Activated CD8-positive, alpha-beta memory T cell treated with anti-CD3 and anti-CD28 coated beads for 36 hours (primary cell): ENCODE measurements around the gene PDE4B. TPM values are rescaled to one million over a fixed set of nuclear protein-coding genes. Genes with fewer than 3 reads are reported as not detected.

Experiments
- CTCF ChIA-PET: fragments of 350-600 bp; sonication (Branson Sonifier 250); formaldehyde crosslinking; loops from one replicate; lab custom pipeline; 2021; ENCODE audit warnings: antibody characterized with exemption; lab: Charles Lee
- POLR2A ChIA-PET: fragments of 350-600 bp; sonication (Branson Sonifier 250); formaldehyde crosslinking; loops from one replicate; lab custom pipeline; 2021; ENCODE audit warnings: antibody characterized with exemption; lab: Charles Lee
- total RNA-seq, 2 experiments: library from RNA; stranded (reverse); gene quantifications; one replicate each; pipeline ENCODE4 v1.2.3, GENCODE V29; 2021

Gene PDE4B
- total RNA-seq, 2 experiments from 2014 or later: 32.2 to 33.8 TPM

DNA sequence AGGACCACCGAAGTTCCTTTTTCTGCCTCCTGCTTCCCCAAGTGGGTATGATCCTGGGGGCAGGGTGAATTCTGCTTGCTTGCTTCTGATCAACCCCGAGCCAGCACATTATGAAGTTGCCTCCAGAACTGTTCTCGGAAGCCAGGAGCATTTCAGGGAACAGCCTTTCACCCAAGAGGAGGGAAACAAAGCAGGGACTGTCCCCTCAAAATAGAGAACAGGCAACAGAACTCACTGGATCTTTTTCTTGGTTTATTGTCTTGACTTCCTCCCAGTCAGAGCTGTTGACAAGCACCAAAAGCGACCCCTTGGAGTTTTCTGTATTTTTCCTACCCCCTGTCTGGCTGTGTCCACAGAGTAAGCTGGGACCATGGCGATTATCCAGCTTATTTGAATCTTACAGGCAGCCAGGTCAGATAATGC is 482.9 kb downstream of the PDE4B start:
- ChIA-PET POLR2A (interaction anchor here (1.0 to 2.0 kb wide), 5 partner anchors 17 to 69 kb away, joined by 3 to 5 read pairs (median 3); no protein-coding TSS in a partner anchor), CTCF (interaction anchor here (0.8 to 3.5 kb wide), 7 partner anchors 19 to 170 kb away, joined by 3 to 11 read pairs (median 3); no protein-coding TSS in a partner anchor)

DNA sequence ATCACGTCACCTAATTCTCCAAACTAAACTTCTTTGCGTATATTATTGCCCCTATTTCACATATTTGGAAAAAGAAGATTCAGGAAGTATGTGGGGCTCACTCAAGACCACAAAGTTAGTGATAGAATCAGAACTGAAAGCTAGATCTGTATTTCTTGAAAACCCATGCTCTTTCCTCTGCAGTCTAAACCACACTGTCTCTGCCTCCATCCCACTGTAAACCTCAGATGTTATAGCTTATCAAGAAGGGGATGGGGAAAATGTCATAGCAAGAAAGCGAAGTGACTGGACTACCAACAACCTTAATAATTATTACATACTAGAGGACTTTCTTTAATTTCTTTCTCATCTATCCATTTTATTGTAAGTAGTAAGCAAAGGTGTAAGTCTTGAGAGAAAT is 483.5 kb downstream of the PDE4B start:
- CTCF ChIA-PET: interaction anchor here (0.8 to 3.5 kb wide), 6 partner anchors 19 to 170 kb away, joined by 3 to 11 read pairs (median 3); no protein-coding TSS in a partner anchor
- POLR2A ChIA-PET: interaction anchor here (1.0 to 1.6 kb wide), 3 partner anchors 18 to 69 kb away, joined by 3 to 5 read pairs (median 3); no protein-coding TSS in a partner anchor

DNA sequence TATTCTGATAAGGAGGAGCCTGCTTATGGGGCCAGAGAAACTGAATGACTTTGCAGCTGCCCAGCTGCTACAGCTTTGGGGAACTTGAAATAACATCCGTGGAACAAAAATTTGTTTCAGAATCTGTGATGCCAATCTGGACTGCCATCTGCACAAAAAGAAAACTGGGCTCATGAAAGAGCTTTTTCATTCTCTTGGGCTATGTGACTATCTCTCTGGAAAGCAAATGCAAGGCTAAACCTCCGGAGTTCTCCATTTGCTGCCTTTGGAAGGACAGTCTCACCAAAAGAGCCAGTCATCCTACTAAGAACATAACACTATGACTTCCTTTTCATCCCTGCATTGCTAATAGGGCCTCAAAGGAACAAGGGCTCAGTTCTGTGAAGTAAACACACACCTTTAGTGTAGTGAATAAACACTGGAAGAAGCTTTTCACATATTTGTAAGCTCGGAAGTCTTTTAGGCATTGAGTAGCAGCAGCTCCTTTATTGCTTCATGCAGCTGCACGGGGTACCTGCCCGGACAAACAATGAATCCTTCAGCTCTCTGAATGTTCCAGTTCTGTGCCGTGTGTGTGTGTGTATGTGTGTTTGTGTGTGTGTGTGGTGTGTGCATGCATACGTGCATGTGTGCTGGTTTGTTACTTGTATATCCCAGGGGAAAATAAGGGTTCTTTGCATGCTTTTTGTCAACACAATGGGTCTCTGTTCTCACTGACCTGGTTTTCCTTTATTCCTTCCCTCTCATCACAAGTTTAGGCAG is 485.7 kb downstream of the PDE4B start:
- ChIA-PET POLR2A (interaction anchor here (1.5 kb wide), 1 partner anchor 53 kb away, joined by 4 read pairs; no protein-coding TSS in a partner anchor), CTCF (interaction anchor here (1.4 kb wide), 1 partner anchor 167 kb away, joined by 3 read pairs; no protein-coding TSS in a partner anchor)

DNA sequence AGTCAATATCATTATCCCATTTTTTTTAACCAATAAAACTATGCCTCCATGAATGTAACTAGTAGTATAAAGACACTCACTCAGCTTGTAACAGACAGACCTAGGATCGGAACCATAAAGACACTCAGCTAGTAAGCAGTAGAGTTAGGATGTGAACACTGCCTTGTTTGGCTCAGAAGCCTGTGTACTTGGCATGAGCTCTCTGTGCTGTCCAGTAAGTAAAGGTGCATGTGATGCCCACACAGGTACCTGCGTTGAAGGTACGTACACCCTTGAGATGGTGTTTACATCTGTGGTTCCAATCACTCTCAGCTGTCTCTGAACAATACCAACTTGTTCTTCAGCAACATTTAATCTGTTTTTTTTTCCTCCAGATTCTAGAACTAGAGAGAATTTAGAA is 489.1 kb downstream of the PDE4B start:
- CTCF ChIA-PET: interaction anchor here (0.8 to 3.2 kb wide), 6 partner anchors 35 to 165 kb away, joined by 3 to 15 read pairs (median 4); no protein-coding TSS in a partner anchor

DNA sequence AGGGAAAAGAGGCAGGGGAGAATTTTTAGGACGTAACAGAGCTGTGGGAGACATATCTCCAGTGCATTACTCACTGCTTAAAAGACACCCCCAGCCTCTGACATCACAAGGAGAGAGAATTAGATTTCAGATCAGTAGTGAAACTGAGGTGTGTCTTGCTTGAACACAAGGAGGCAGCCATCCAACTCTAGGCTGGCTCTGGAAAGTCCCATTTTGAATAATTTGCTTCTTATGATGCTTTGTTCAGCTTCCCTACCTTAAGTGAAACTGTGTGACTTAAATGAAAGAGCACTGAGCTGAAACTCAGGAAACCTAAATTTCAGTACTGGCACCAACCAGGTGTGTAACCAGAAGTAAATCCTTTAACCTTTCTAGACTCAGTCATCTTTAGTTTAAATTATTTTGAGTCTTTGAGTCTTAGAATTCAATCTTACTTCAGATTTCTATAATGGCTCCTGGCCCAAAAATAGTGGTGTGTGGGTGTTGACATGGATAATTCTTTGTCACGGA is 489.7 kb downstream of the PDE4B start:
- CTCF ChIA-PET: interaction anchor here (0.5 to 3.2 kb wide), 9 partner anchors 20 to 170 kb away, joined by 3 to 15 read pairs (median 3); no protein-coding TSS in a partner anchor

More for the DNA sequence above, 489.1 kb downstream of the PDE4B start:
- POLR2A ChIA-PET: interaction anchor here (0.7 to 1.6 kb wide), 7 partner anchors 23 to 69 kb away, joined by 3 to 8 read pairs (median 4); no protein-coding TSS in a partner anchor

DNA sequence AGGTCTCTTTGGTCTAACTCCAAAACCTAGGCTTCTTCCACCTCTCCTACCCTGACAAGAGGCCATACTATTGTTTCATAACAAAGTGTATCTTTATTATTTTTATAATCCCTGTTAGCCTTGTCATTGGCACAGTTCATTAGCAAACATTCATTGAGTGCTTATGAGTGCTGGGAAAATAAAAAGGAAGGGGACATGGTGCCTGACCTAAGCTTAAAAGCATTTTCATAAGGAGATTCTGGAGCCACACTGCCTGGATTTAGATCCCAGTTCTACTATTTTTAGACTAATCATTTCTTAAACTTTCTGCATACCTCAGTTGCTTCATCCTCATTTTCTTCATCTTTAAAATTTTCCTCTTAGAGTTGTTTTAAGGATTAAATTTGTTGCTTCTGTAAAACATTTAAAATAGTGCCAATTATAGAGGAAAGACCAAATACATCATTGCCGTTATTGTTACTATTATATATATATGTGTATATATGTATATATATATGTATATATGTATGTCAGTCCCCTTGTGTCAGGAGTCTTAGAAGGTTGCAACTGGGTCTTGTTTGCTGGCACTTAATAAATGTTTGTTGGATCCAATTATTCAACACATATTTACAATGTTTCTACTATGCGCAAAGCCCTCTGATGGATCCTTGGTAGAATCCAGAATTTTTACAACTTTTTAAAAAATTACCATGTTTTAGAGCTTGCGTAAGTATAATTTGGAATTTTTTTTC is 490.4 kb downstream of the PDE4B start:
- CTCF ChIA-PET: interaction anchor here (0.5 to 3.2 kb wide), 6 partner anchors 19 to 169 kb away, joined by 3 to 15 read pairs (median 3); no protein-coding TSS in a partner anchor
- POLR2A ChIA-PET: interaction anchor here (0.6 to 1.6 kb wide), 9 partner anchors 9 to 154 kb away, joined by 3 to 8 read pairs (median 3); no protein-coding TSS in a partner anchor

More for the DNA sequence above, 489.7 kb downstream of the PDE4B start:
- POLR2A ChIA-PET: interaction anchor here (0.7 to 1.6 kb wide), 10 partner anchors 24 to 154 kb away, joined by 3 to 8 read pairs (median 3); no protein-coding TSS in a partner anchor

DNA sequence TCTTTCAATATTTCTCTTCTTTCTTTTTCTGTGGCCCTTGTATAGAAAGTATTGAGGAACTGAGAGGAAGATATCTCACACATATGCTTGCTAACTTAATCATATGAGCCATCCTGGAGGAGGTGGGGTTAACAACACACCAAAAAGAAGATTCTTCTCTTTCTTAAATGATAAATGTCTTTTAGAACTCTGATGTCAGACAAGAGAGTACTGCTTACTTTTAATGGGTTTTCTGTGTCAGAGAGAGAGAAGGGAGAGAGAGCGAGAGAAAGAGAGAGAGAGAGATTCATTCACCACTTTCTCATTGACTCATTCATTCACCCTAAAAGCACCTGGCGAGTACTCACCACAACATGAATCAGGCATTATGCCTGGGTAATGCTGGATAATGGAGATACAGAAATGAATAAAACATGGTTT is 490.9 kb downstream of the PDE4B start:
- POLR2A ChIA-PET: interaction anchor here (0.6 to 1.5 kb wide), 3 partner anchors 9 to 27 kb away, joined by 3 to 4 read pairs (median 3); no protein-coding TSS in a partner anchor
- CTCF ChIA-PET: interaction anchor here (0.9 to 3.2 kb wide), 4 partner anchors 18 to 63 kb away, joined by 3 to 15 read pairs (median 3); no protein-coding TSS in a partner anchor

DNA sequence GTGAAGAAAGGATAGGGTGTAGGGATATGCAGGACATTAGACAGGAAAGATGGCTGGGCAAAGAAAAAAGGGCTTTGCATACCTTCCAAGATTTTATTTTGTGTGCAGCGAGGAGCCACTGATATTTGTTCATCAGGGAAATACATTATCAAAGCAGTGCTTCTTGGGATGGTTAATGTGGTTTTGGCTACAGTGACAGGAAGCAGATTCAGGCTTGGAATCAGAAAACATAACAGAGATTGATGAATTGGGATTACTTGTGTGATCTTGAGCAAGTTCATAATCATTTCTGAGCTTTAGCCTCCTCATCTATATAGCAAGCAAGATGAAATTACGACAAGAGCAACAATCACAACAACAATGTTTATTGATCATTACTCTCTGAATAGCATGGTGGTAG is 492.1 kb downstream of the PDE4B start:
- POLR2A ChIA-PET: no interaction called here
- CTCF ChIA-PET: interaction anchor here (1.4 to 2.1 kb wide), 2 partner anchors 42 to 84 kb away, joined by 3 to 5 read pairs; no protein-coding TSS in a partner anchor

DNA sequence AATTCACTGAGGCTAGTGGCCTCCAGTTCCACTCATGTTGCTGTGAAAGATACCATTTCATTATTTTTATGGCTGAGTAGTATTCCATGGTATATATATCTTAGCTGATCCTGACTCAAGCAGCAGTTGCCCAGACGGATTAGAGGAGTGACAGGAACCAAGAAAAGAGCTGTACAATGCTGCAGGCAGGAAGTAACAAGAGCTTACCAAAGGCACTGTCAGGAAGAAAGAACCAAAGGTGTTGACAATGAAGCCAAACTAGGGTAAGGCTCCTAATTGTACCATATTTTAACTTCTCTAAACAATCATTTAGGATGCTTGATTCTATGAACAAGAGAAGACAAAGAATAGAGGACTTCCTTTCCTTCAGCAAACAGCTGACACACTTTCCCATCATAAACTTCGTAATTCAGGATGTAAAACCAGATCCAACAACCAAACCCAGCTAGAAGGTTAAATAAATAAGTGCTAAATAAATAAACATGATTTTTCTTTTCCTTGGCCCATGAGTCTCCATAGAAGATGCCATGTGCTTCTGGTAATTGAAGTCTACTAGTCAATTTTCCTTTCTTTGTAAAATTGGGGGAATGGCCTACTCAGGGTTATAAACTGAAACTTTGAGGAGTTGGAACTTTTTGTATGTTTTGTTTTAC is 493.0 kb downstream of the PDE4B start:
- POLR2A ChIA-PET: no interaction called here
- CTCF ChIA-PET: interaction anchor here (1.0 to 2.1 kb wide), 2 partner anchors 43 to 65 kb away, joined by 3 to 5 read pairs; no protein-coding TSS in a partner anchor

DNA sequence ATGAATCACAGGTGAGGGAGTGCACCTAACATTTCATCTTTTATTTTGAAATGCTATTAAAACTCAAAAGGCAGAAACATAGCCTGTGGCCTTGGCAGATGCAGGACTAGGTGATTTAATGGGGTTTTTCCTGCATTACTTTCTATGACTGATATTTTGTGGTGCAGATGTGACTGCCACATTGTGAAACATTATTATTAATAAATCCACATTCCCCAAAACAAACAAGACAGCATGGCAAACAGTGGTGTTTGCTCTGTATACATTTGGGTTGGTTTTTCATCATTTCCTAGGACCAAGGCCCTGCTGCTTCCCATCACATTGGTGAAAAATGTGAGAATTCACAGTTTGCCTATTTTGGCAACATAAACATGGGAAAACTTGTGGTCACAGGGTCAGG is 493.6 kb downstream of the PDE4B start:
- POLR2A ChIA-PET: no interaction called here
- CTCF ChIA-PET: interaction anchor here (1.0 kb wide), 1 partner anchor 64 kb away, joined by 3 read pairs; no protein-coding TSS in a partner anchor

DNA sequence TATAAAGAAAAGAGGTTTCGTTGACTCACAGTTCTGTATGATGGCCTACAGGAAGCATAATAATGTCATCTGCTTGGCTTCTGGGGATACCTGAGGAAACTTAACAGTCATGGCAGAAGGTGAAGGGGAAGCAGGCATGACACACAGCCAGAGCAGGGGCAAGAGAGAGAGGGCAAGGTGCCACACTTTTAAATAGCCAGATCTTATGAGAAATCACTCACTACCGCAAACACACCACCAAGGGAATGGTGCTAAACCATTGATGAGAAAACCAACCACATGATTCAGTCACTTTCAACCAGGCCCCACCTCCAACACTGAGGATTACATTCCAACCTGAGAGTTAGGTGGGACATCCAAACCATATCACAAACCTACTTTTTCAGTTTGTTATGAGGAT is 495.4 kb downstream of the PDE4B start:
- ChIA-PET CTCF (no interaction called here), POLR2A (no interaction called here)

DNA sequence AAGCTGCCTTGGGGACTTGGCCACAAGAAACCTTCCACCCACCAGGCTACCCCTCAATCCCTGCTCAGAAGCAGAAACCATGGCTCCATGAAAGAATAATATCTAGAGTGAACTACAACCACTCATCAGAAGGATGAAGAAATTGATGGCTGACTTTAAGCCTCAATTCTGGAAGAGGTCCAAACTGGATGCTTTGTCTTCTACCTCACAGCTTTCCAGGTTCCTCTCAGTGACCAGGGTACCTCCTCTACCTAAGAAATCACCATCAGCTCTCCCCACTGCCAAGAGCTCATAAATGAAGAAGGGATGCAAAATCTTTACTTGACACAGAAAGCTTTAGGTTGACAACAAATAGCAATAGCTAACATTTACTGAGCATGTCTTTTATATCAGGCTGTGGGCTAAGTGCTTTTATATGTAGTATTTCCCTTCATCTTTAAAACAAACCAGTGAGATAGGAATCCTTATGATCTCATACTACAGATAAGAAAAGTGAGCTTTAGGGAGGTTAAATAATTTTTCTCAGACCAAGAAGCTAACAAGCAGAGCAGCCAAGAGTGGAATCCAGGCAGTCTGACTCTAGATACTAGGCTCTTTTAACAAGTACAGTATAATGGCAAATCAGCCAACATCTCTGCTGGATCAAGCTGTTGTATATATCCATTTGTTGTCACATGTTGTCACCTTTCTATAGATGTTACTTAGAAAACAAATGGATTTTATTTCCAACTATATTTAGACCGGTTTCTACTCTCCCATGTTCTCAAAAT is 498.3 kb downstream of the PDE4B start:
- CTCF ChIA-PET: interaction anchor here (0.8 kb wide), 1 partner anchor 11 kb away, joined by 3 read pairs; no protein-coding TSS in a partner anchor
- POLR2A ChIA-PET: no interaction called here

DNA sequence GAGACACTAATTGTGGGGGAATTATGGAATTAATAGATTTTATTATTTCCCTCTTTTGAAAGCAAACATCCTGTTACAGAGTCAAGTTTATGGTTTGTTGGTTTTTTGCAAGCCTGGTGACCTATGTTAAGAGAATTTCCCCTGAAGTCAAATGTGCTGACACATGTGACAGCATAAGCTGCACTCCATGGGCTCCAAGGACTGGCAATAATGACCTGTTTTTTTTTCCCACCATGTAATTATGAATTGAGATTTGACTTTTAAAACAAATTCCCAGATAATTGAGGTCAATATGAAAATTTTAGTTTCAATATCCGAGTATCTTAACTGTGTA is 498.8 kb downstream of the PDE4B start:
- ChIA-PET POLR2A (no interaction called here), CTCF (interaction anchor here (0.8 kb wide), 1 partner anchor 12 kb away, joined by 3 read pairs; no protein-coding TSS in a partner anchor)

DNA sequence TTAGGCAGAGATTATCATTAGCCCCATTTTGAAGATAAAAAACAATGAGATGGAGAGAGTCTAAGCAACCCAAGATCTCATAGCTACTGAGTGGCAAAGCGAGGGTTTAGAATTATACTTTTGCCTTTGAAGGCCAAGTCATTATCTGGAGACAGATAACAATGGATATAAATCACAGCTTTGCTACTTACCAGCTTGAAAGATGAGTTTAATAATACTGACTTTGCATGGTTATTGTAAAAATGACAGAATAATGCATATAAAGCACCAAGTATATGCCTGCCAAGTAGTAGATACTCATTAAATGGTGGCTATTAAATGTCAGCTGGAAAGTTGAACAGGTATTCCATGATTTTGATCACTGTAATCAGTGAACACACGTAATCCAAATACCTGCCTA is 499.6 kb downstream of the PDE4B start:
- ChIA-PET CTCF (no interaction called here), POLR2A (no interaction called here)

DNA sequence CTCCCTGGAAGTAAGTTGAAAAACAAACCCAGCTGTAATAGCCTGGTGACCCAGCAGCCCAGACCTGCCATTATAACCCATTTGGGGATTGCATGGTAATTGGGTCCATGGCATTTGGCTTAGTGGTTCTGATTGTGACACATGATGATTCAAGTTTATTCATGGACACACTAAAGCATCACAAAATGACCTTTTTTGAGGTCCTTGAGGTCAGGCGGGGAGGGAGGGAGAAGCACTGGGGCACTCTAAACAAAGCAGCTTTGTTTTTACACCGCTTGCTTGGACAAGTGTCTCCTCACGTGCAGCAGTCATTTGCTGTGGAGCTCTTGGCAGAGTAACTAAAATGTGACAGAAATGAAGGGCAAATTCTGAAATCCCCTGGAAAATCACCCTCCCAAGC is 500.2 kb downstream of the PDE4B start:
- ChIA-PET CTCF (interaction anchor here (1.1 kb wide), 1 partner anchor 51 kb away, joined by 3 read pairs; no protein-coding TSS in a partner anchor), POLR2A (no interaction called here)

DNA sequence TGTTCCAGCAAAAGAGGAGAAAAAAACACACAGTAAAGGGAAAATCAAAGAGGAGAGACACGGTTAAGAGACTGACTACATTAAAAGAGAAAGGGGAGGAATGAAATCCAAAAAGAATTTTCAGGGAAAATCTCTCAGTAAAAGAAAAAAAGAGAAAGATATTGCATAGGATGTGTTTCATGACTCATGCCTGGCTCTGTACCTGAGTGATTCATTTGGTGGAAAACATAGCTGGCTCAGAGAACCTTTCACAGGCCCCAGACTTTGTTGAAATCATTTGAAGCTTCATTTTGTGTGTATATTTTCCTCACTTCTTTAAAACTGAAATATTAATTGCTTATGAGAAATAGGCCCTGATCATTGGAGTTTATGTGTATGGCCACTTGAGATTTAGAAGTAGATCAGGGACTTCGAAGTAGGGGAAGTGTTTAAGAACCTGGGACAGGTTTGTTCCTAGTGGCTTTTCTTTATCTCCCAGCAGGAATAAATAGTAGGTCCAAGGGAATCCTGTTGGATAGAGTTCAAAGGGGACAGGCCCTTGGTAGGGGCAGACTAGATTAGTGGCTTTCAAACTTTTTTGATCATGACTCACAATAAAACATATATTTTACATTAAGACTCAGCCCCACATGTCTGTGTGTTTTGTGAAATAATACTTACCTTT is 502.1 kb downstream of the PDE4B start:
- ChIA-PET CTCF (interaction anchor here (1.2 kb wide), 2 partner anchors 14 to 25 kb away, joined by 3 read pairs; no protein-coding TSS in a partner anchor), POLR2A (no interaction called here)

DNA sequence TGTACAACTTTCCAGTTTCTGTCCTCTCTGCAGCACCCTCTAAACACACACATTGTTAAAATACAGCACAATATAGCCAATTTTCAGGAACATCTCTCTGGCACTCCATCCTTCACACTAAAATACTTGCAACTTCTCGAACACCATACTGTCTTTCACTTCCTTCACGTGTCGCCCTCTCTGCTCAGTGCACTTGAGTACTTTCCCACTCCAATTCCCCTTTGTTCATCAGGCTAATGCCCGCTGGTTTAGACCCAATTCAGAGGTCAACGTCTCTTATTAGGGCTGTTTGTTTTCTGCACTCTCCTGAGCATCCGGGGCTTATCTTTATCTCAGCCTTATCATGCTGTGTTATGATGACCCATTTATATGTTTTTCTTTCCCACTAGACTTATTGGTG is 503.1 kb downstream of the PDE4B start:
- ChIA-PET CTCF (no interaction called here), POLR2A (no interaction called here)
